ENCODE measurements around the gene ISCA1.

The ISCA1 gene

DNA sequence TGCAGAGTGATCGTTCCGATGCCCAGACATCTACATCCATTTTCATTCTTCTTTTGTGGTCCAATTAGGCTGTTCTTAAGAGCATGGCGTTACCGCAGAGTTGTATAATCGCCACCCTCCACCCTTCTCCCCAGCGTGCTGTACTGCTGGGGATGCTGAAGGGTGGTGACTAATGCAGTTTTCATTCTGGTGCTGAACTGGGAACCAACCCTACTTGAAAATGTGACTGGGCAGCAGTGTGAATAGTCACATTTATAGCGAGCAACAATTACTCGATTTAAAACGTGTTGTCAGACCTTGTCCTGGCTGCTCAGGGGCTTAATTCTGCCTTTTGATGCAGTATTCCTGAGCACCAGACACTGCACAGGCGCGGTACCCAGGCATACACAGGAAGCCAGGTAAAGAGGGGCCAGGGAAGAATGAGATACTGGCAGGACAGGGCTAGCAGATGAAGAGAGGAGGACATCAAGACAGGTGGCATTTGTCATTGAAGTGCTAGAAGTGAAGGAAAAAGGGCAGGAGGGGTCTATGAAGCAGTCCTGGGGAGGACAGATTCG, 719 bp upstream of the ISCA1 start:
- DNase-seq: no peak

DNA sequence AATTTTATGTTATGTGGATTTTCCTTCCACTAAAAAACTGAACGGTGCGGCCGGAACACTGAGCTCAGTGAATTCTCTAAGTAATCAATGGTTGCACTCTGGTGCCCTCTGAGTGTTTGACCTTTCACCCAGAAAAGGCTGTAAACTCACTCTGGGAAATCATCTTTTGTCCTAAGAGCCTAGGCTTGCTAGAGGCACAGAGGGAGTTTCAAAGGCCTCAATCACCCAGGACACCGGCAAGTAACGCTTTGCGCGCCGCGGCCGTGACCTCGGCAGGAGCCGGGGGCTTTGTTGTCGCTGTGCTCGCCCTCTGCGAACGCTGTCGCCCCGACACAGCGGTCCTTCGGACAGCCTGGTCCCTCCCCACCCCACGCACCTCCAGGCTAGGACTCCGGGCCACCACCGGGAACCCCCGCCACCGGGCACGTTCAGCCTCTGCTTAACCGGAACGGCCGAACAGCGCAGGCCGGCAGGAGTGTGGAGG, 703 bp downstream of the ISCA1 start:
- DNase-seq: no peak

- DNase-seq: no peak
Measured at GRCh38 chr9:86280580-86280979, 1.8 kb downstream of the ISCA1 start.

GRCh38 chr9:86279839-86280238, 2.5 kb downstream of the ISCA1 start:
- DNase-seq: no peak

DNA sequence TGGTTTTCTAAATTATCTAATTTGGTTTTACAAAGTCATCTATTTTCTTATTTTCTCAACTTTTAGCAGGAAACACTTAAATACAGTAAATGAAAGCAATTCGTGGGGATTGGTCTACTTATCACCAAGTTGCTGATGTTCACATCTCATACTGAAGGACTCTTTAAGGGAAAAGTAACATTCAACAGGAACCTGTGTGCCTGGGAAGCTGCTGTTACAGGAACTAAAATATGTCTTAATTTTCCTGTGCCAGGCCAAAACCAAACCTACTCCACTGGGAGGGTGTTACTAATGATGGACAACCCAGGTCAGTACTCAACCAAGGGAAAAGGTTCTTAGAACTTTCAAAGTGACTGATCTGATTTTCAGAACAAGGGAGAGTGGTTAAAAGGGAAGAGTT, 5.3 kb downstream of the ISCA1 start:
- no peak for DNase-seq

DNA sequence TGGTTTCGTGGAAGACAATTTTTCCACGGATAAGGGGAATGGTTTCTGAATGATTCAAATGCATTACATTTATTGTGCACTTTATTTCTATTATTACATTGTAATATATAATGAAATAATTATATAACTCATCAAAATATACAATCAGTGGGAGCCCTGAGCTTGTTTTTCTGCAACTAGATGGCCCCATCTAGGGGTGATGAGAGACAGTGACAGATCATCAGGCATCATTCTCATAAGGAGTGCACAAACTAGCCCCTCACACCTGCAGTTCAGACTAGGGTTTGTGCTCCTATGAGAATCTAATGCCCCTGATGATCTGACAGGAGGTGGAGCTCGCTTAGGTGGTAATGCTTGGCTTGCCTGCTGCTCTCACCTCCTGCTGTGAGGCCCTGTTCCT, 6.4 kb downstream of the ISCA1 start:
- DNase-seq: no peak

- no peak for DNase-seq
Measured at GRCh38 chr9:86274821-86275643, 7.3 kb downstream of the ISCA1 start.

- DNase-seq: no peak
Measured at GRCh38 chr9:86272221-86272620, 10.1 kb downstream of the ISCA1 start.

DNA sequence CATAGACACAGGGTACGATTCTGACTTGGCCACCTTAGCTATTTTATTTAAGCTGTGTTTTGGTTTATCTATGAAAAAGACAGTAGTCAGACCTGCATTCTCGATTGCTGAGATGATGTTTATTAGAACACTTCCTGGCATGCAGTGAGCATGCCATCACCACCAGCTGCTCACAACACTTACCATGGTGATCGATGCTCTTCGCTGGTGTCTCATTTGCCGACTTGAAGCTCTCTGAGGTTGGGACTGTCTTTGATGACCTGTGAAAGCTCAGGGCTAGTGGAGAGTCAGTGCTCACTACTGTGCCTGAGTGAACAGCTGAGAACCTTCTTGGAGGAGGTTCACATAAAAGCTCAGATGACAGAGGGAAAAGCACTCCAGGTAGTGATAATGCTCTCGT, 18.5 kb downstream of the ISCA1 start:
- no peak for DNase-seq

GRCh38 chr9:86262492-86262891, 19.8 kb downstream of the ISCA1 start:
- DNase-seq: no peak

DNA sequence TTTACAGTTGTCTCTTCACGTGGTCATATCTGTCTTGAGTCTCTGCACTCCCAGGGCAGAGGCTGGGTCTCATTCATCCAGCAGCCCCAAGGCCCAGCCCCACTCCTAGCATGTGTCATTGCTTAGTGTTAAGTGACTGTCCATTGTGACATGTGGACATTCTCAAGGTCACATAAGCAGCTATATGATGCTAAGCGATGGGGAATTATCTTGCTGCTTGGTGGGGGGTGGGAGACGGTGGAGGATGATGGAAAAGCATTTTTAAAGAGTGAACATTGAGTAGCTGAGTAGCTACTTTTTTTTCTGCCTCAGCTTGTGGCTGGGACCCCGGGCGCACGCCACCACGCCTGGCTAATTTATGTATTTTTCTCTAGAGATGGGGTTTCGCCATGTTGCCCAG, 22.8 kb downstream of the ISCA1 start, which contains the start of gene C9orf153:
TSS of gene C9orf153 (minus strand) at position 101 of the 400 bp plus-strand sequence. CDS start 30,054 bp downstream, outside the sequence.
- no peak for DNase-seq

- DNase-seq: peak; percentile 54
Measured at GRCh38 chr9:86257391-86257790, 24.9 kb downstream of the ISCA1 start.

- no peak for DNase-seq
Measured at GRCh38 chr9:86256653-86257052, 25.7 kb downstream of the ISCA1 start.

DNA sequence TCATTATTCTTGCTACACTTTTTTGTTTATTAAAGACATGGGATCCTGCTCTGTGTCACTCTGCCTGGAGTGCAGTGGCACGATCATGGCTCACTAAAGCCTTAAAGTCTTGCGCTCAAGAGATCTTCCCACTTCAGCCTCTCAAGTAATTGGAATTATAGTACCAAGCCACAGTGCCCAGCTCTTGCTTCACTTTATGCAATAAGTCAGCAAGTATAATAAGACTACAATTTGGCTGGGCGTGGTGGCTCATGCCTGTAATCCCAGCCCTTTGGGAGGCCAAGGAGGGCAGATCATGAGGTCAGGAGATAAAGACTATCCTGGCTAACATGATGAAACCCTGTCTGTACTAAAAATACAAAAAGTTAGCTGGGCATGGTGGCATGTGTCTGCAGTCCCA, 28.8 kb downstream of the ISCA1 start:
- DNase-seq: no peak

DNA sequence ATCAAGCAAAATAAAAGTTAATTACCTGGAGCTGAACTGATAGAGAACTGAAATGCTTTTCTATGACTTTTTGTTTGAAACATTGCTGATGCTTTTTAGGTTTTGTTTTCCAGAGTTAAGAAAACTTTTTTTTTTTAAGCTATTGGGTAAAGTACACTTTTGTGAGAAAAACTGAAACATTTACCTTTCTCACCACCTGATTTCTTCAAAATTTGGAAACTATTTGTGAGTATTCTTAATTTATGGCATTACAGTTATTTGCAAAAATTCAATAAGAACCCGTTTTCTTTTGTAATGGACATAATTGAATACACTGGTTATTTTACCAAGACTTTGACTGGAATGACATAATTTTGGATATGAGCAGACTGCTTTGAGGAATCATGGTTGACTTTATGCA, 29.5 kb downstream of the ISCA1 start:
- no peak for DNase-seq

DNA sequence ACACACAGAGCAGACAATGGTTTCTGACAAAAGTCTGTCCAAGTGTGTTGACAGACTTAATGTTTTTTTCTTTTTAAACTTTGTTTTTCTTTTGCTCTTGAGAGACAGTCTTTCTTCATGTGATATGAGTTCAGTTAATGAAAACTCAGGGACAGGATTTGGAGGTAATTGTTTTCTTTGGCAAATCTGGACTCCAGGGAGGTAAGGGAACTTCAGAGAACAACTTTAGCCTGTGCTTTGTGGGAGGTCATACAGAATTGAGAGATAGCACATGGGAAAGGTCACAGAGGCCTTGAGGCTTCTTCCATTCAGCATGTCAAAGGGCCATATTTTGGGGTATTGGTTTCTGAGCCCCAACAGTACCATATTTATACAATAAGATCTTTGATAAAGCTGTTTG, 32.2 kb downstream of the ISCA1 start:
- DNase-seq: no peak

GRCh38 chr9:86248746-86249145, 33.6 kb downstream of the ISCA1 start:
- DNase-seq: no peak

GRCh38 chr9:86246752-86247161, 35.6 kb downstream of the ISCA1 start:
- no peak for DNase-seq

DNA sequence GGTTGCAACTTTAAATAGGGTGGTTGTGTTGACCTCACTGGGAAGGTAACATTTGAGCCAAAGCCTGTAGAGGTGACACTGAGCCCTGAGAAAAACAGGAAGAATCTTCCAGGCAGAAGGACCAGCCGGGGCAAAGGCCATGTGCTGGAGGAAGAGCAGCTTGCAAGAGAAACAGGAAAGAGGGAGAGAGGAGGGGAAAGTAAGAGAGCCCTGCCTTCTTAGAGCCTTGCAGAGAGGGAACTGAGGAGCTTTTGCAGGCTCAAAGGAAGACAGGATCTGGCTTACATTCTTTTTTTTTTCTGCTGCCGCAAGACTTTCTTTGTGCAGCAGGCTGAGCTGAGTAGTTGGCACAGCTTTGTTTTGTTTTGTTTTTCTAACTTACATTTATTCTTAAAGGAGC, 40.3 kb downstream of the ISCA1 start:
- DNase-seq: no peak

GRCh38 chr9:86241216-86241615, 41.1 kb downstream of the ISCA1 start:
- no peak for DNase-seq

DNA sequence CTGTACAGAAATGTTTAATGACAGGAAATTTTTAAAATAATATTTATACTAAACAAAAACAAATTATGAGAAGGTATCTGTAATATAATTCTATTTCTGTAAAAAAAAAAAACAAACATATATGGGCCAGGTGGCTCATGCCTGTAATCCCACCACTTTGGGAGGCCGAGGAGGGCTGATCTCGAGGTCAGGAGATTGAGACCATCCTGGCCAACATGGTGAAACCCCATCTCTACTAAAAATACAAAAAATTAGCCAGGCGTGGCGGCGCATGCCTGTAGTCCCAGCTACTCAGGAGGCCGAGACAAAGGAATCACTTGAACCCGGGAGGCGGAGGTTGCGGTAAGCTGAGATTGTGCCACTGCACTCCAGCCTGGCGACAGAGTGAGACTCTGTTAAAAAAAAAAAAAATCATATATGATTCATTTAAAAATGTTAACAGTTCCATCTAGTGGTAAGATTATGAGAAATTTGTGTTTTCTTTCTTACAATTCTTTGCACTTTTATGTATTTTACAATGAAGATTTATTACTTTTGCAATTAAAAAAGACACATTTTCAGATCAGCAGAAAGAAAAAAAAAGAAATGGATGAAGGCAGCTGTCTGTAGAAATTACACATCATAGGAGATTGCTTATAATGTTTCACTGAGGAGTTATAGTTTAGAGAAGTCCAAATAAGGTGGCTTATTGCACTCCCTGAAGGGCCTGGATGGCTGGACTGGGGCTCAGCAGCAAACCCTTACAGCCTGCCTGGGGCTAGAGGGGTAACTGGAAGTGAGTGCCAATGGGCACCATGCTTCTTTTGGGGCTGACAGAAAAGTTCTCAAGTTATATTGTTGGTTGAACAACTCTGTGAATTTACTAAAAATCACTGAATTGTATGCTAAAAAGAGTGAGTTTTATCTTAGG, 43.2 kb downstream of the ISCA1 start:
- DNase-seq: no peak

GRCh38 chr9:86230858-86231257, 51.5 kb downstream of the ISCA1 start:
- no peak for DNase-seq

DNA sequence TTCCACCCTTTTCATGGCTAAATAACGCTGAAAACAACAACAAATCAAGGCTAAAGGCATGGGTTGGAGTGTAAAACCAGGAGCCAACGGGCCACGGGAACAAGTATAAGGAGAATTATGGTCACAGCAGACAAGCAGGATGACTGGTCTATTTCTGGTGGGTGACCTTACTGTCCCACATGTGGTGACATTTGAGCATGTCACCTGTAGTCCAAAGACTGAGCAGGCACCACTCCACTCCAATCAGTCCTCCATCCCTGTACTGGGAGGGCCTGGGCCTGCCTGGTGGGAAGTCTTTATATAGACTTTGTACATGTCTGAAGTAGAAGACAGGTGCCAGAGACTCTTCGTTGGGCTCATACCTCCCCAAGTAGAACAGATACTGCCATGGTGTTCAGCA, 59.7 kb downstream of the ISCA1 start:
- DNase-seq: no peak

DNA sequence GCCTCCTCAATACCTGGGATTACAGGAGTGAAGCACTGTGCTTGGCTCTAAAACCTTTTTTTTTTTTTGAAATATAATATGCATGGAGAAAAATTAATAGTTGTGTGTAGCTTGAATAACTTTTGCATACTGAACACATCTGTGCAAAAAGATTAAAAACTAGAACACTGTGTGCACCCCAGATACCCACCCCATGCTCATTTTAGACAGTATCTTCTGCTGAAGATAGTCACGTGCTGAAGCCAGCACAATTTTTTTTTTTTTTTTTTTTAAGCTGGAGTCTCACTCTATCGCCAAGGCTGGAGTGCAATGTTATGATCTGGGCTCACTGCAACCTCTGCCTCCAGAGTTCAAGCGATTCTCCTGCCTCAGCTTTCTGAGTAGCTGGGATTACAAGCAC, 62.7 kb downstream of the ISCA1 start:
- no peak for DNase-seq
